Mucosa of stomach (tissue), 1 donor: ENCODE data around the gene HAP1.
"Not testable (repeated sequence)": the region's sequence is repeated elsewhere in the genome, so short reads cannot be mapped to it uniquely, and the experiment has no call there.

ENCODE experiments used
- H3K27me3 ChIP-seq: one replicate; pipeline ENCODE4 v1.7.0; 2013; ENCODE audit warnings: mild to moderate bottlenecking, low read length; ENCODE audit not compliant: control insufficient read depth, insufficient read depth
- H3K36me3 ChIP-seq: one replicate; pipeline ENCODE4 v1.7.0; 2013; ENCODE audit warnings: low read length; ENCODE audit not compliant: control insufficient read depth, insufficient read depth
- H3K4me1 ChIP-seq: one replicate; pipeline ENCODE4 v1.7.0; 2013; ENCODE audit warnings: mild to moderate bottlenecking, low read length; ENCODE audit not compliant: control insufficient read depth, insufficient read depth
- H3K4me3 ChIP-seq: one replicate; pipeline ENCODE4 v1.7.0; 2013; ENCODE audit warnings: low read length
- H3K9ac ChIP-seq: one replicate; pipeline ENCODE4 v1.7.0; 2013; ENCODE audit warnings: mild to moderate bottlenecking, low read length, moderate library complexity
- H3K9me3 ChIP-seq: one replicate; pipeline ENCODE4 v1.7.0; 2013; ENCODE audit warnings: mild to moderate bottlenecking, low read length, moderate library complexity; ENCODE audit not compliant: control insufficient read depth
- donor health status: Pancreatic carcinoma.

The HAP1 gene

GRCh38 chr17:41692722-41693521 is 41.5 kb downstream of the HAP1 start:
- no peaks in the 10 kb centered on the region for H3K27me3 ChIP-seq
- no peak overlapping the region for H3K9ac ChIP-seq
- H3K4me3 ChIP-seq, result no peak overlapping the region
- H3K9me3 ChIP-seq, result no peaks in the 10 kb centered on the region
- H3K4me1 ChIP-seq, result peaks cover 23% of the 10 kb centered on the region
- peaks cover 37% of the 10 kb centered on the region for H3K36me3 ChIP-seq

- Histone ChIP-seq H3K36me3 (peaks cover 37% of the 10 kb centered on the region), H3K9ac (peak overlapping the region; percentile 10), H3K9me3 (no peaks in the 10 kb centered on the region), H3K4me3 (no peak overlapping the region), H3K27me3 (no peaks in the 10 kb centered on the region), H3K4me1 (peaks cover 19% of the 10 kb centered on the region)
Observed at GRCh38 chr17:41691031-41691777, 43.2 kb downstream of the HAP1 start.

- Histone ChIP-seq H3K4me1 (peaks cover 17% of the 10 kb centered on the region), H3K9ac (peak overlapping the region; percentile 100), H3K27me3 (no peaks in the 10 kb centered on the region), H3K9me3 (no peaks in the 10 kb centered on the region), H3K4me3 (peak overlapping the region; percentile 84), H3K36me3 (peaks cover 37% of the 10 kb centered on the region)
Observed at GRCh38 chr17:41690497-41690896, 43.9 kb downstream of the HAP1 start.

- Histone ChIP-seq H3K9me3 (no peaks in the 10 kb centered on the region), H3K36me3 (peaks cover 37% of the 10 kb centered on the region), H3K4me3 (peak overlapping the region; percentile 84), H3K9ac (peak overlapping the region; percentile 100), H3K4me1 (peaks cover 17% of the 10 kb centered on the region), H3K27me3 (no peaks in the 10 kb centered on the region)
Observed at GRCh38 chr17:41689497-41690299, 44.7 kb downstream of the HAP1 start.

- Histone ChIP-seq H3K36me3 (peaks cover 37% of the 10 kb centered on the region), H3K4me1 (peaks cover 17% of the 10 kb centered on the region), H3K4me3 (peak within 1 kb of the TSS; percentile 84), H3K27me3 (no peaks in the 10 kb centered on the region), H3K9me3 (no peaks in the 10 kb centered on the region), H3K9ac (peak within 1 kb of the TSS; percentile 100)
Observed at GRCh38 chr17:41688641-41689496, 45.6 kb downstream of the HAP1 start, which contains the start of gene EIF1. EIF1 (plus strand) TSS chr17:41688885; CDS start chr17:41689039, 154 bp downstream.

GRCh38 chr17:41687828-41688640 is 46.4 kb downstream of the HAP1 start:
- Histone ChIP-seq H3K4me3 (peak overlapping the region; percentile 29), H3K36me3 (peaks cover 32% of the 10 kb centered on the region), H3K9ac (peak overlapping the region; percentile 100)

GRCh38 chr17:41686281-41686680 is 48.2 kb downstream of the HAP1 start:
- Histone ChIP-seq H3K4me3 (no peak overlapping the region), H3K27me3 (no peaks in the 10 kb centered on the region), H3K36me3 (peaks cover 19% of the 10 kb centered on the region), H3K9me3 (no peaks in the 10 kb centered on the region), H3K4me1 (peaks cover 17% of the 10 kb centered on the region), H3K9ac (no peak overlapping the region)

More at GRCh38 chr17:41687828-41688640, 46.4 kb downstream of the HAP1 start:
- peaks cover 17% of the 10 kb centered on the region for H3K4me1 ChIP-seq
- H3K9me3 ChIP-seq, result no peaks in the 10 kb centered on the region
- H3K27me3 ChIP-seq, result no peaks in the 10 kb centered on the region

- H3K9ac ChIP-seq, H3K4me3 ChIP-seq, H3K27me3 ChIP-seq, H3K9me3 ChIP-seq: not testable (repeated sequence)
- H3K4me1 ChIP-seq, result peaks cover 17% of the 10 kb centered on the region
- H3K36me3 ChIP-seq, result peaks cover 14% of the 10 kb centered on the region
Observed at GRCh38 chr17:41685753-41686152, 48.7 kb downstream of the HAP1 start.

GRCh38 chr17:41684035-41684434 is 50.4 kb downstream of the HAP1 start:
- H3K9me3 ChIP-seq, result no peaks in the 10 kb centered on the region

GRCh38 chr17:41683441-41684007 is 50.9 kb downstream of the HAP1 start:
- Histone ChIP-seq H3K36me3 (no peaks in the 10 kb centered on the region), H3K27me3 (no peaks in the 10 kb centered on the region), H3K9me3 (no peaks in the 10 kb centered on the region), H3K9ac (no peak overlapping the region), H3K4me3 (no peak overlapping the region), H3K4me1 (peaks cover 7% of the 10 kb centered on the region)

More at GRCh38 chr17:41684035-41684434, 50.4 kb downstream of the HAP1 start:
- no peaks in the 10 kb centered on the region for H3K36me3 ChIP-seq
- peaks cover 7% of the 10 kb centered on the region for H3K4me1 ChIP-seq
- no peak overlapping the region for H3K4me3 ChIP-seq
- H3K9ac ChIP-seq, result no peak overlapping the region
- no peaks in the 10 kb centered on the region for H3K27me3 ChIP-seq
